ENCODE data around the gene BICRA. TPM values are rescaled to one million over a fixed set of nuclear protein-coding genes. Genes with fewer than 3 reads are reported as not detected.

Gene BICRA
- polyA plus RNA-seq, 1 experiment: 0.53 TPM

DNA sequence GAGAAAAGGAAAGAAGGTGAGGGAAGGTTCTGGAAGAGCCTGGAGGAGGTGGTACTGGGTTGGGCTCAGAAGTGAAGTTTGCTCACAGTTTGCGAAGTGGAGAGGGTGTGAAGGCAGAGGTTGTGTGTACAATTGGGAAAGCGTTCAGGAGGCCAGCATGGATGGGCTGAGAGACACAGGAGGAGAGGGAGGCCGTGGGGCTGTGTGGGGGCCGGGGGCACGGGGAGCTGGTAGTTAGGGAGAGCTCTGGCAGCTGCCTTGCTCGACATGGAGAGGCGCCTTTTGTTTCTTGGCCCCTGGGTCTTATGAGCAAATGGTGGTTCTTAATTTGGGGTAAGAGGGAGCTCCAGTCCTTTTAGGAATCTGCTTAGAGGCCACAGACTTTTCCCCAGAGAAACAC, 16.7 kb downstream of the BICRA start:
- DNase-seq (ENCODE audit: low read depth): no peak
- Histone ChIP-seq H3K27me3 (ENCODE audit: control insufficient read depth, insufficient read depth, low read length) (no peaks in the 10 kb centered on the region), H3K4me3 (ENCODE audit: low read depth, low read length) (no peak overlapping the region), H3K36me3 (ENCODE audit: control insufficient read depth, insufficient read depth, low read length) (peaks cover 2% of the 10 kb centered on the region; the same call in 1 of the 2 replicates)
- TF ChIP-seq CTCF (IDR thresholded peaks at IDR 0.05; ENCODE audit: insufficient read depth, low read depth, low read length): no peak
- ChIA-PET POLR2A (no interaction called here), CTCF (interaction anchor here (1.2 to 1.4 kb wide), 2 partner anchors 73 to 189 kb away, joined by 4 to 6 read pairs; no protein-coding TSS in a partner anchor)

DNA sequence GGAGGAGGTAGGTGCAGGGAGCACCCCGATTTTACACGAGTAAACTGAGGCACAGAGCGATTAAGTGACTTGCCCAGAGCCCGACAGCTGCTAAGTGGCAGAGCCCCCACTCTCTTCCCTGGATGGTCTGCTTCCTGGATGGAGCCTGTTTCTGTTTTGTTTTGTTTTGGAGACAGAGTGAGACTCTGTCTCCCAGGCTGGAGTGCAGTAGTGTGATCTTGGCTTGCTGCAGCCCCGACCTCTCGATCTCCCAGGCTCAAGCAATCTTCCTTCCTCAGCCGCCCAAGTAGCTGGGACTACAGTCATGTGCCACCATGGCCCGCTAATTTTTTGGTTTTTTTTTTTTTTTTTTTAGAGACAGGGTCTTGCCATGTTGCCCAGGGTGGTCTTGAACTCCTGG, 17.3 kb downstream of the BICRA start:
- ChIA-PET CTCF (interaction anchor here (0.7 to 1.2 kb wide), 2 partner anchors 74 to 190 kb away, joined by 3 to 4 read pairs; no protein-coding TSS in a partner anchor), POLR2A (no interaction called here)
- Histone ChIP-seq H3K27me3 (ENCODE audit: control insufficient read depth, insufficient read depth, low read length) (no peaks in the 10 kb centered on the region), H3K4me3 (ENCODE audit: low read depth, low read length) (no peak overlapping the region), H3K36me3 (ENCODE audit: control insufficient read depth, insufficient read depth, low read length) (peaks cover 2% of the 10 kb centered on the region; the same call in 1 of the 2 replicates)
- no peak for DNase-seq (ENCODE audit: low read depth)
- no peak for TF ChIP-seq CTCF (IDR thresholded peaks at IDR 0.05; ENCODE audit: insufficient read depth, low read depth, low read length)

DNA sequence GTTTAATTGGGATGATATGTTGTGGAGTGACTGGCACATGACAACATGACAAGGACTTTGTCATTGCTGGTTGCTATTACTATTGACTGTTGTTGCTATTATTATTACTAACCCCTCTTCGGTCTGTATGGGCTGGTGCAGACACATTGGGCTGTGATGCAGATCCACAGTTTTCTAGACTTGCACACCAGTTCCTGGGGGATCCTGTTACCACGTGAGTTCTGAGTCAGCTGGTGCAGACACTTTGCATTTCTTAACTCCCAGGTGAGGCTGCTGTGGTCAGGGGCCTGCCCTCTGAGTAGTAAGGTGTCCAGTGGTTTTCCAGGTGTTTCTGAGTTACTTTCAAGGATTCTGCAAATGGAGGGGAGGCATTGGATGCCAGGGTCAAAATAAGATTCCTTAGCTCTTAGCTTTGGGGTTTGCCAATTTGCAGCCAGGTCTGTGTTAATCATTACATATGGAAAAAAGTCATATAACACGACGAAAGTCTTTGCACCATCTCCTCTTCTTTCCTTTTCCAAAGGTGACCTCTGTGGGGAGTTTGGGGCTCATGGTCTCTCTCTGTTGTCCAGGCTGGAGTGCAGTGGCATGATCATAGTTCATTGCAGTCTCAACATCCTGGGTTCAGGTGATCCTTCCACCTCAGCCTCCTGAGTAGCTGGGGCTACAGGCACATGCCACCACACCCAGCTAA, 19.3 kb downstream of the BICRA start:
- CTCF ChIA-PET: interaction anchor here (0.7 kb wide), 1 partner anchor 34 kb away, joined by 5 read pairs; no protein-coding TSS in a partner anchor
- peaks cover 1% of the 10 kb centered on the region; the same call in 1 of the 2 replicates for H3K36me3 ChIP-seq (ENCODE audit: control insufficient read depth, insufficient read depth, low read length)
- H3K4me3 ChIP-seq (ENCODE audit: low read depth, low read length): no peak overlapping the region
- no peak for DNase-seq (ENCODE audit: low read depth)
- POLR2A ChIA-PET: no interaction called here
- no peak for TF ChIP-seq CTCF (IDR thresholded peaks at IDR 0.05; ENCODE audit: insufficient read depth, low read depth, low read length)
- H3K27me3 ChIP-seq (ENCODE audit: control insufficient read depth, insufficient read depth, low read length): no peaks in the 10 kb centered on the region

GRCh38 chr19:47630594-47630993, 21.7 kb downstream of the BICRA start:
- H3K36me3 ChIP-seq (ENCODE audit: control insufficient read depth, insufficient read depth, low read length): no peaks in the 10 kb centered on the region
- no peak overlapping the region for H3K4me3 ChIP-seq (ENCODE audit: low read depth, low read length)
- DNase-seq (ENCODE audit: low read depth): no peak
- ChIA-PET POLR2A (no interaction called here), CTCF (interaction anchor here (0.6 kb wide), 1 partner anchor 702 kb away, joined by 3 read pairs; no protein-coding TSS in a partner anchor)
- no peak for TF ChIP-seq CTCF (IDR thresholded peaks at IDR 0.05; ENCODE audit: insufficient read depth, low read depth, low read length)
- H3K27me3 ChIP-seq (ENCODE audit: control insufficient read depth, insufficient read depth, low read length): no peaks in the 10 kb centered on the region

GRCh38 chr19:47631681-47632446, 22.9 kb downstream of the BICRA start:
- no peak for DNase-seq (ENCODE audit: low read depth)
- POLR2A ChIA-PET: interaction anchor here (0.6 kb wide), 1 partner anchor 9 kb away, joined by 6 read pairs; no protein-coding TSS in a partner anchor
- TF ChIP-seq CTCF (IDR thresholded peaks at IDR 0.05; ENCODE audit: insufficient read depth, low read depth, low read length): no peak

More at GRCh38 chr19:47631681-47632446, 22.9 kb downstream of the BICRA start:
- Histone ChIP-seq H3K27me3 (ENCODE audit: control insufficient read depth, insufficient read depth, low read length) (no peaks in the 10 kb centered on the region), H3K4me3 (ENCODE audit: low read depth, low read length) (no peak overlapping the region), H3K36me3 (ENCODE audit: control insufficient read depth, insufficient read depth, low read length) (no peaks in the 10 kb centered on the region)
- CTCF ChIA-PET: no interaction called here
